Vagina (tissue), 2 donors: Measurements from ENCODE around the gene PRKAG2. TPM values are rescaled to one million over a fixed set of nuclear protein-coding genes. Genes with fewer than 3 reads are reported as not detected.

Experiments
- DNase-seq, 2 donors: peaks; one replicate each; pipeline ENCODE4 v3.0.0-alpha.2; 2017; ENCODE audit errors: extremely low spot score in 2 of 2
- H3K27ac ChIP-seq: fragments of 200-600 bp; sonication (generic); one replicate; pipeline ENCODE4 v1.5.1; 2019
- H3K27me3 ChIP-seq: fragments of 200-600 bp; sonication (generic); one replicate; pipeline ENCODE4 v1.5.1; 2019
- H3K36me3 ChIP-seq, 2 donors: fragments of 200-600 bp; sonication (generic); one replicate each; pipeline ENCODE4 v1.5.1; 2017 to 2019
- H3K4me1 ChIP-seq: fragments of 200-600 bp; sonication (generic); one replicate; pipeline ENCODE4 v1.5.1; 2019
- H3K4me3 ChIP-seq, 2 donors: fragments of 200-600 bp; sonication (generic); 1 replicate in 1 of 2; 2 replicates in 1 of 2; pipeline ENCODE4 v1.5.1; 2016 to 2019
- H3K9me3 ChIP-seq: fragments of 200-600 bp; sonication (generic); one replicate; pipeline ENCODE4 v1.5.1; 2019
- CTCF ChIP-seq, 3 experiments: fragments of 450-650 bp in 2 of 3; fragments of 200-600 bp in 1 of 3; sonication (generic) in 1 of 3; IDR thresholded peaks; one replicate each; pipeline ENCODE4 v1.5.1; 2017 to 2019; ENCODE audit warnings: antibody characterized with exemption in 3 of 3, mild to moderate bottlenecking in 2 of 3, moderate library complexity in 2 of 3
- POLR2A ChIP-seq, 2 donors: fragments of 450-650 bp; IDR thresholded peaks; one replicate each; pipeline ENCODE4 v1.6.1; 2017; ENCODE audit warnings: antibody characterized with exemption in 2 of 2, mild to moderate bottlenecking in 2 of 2, moderate library complexity in 2 of 2
- POLR2AphosphoS5 ChIP-seq, 2 donors: sonication (generic); formaldehyde crosslinking; IDR thresholded peaks; one replicate each; pipeline ENCODE4 v1.9.0; 2017; ENCODE audit warnings: antibody characterized with exemption in 2 of 2, mild to moderate bottlenecking in 2 of 2, low read depth in 1 of 2; ENCODE audit not compliant: insufficient read depth in 1 of 2
- intact Hi-C: fragments of 100-400 bp; cut with DNase I; formaldehyde crosslinking; loops from one replicate; pipeline ENCODE4 v1.15.1; 2023
- total RNA-seq: library from RNA; depleted of rRNA; stranded (reverse); fragments of >200 nt; gene quantifications from one replicate; pipeline ENCODE4 v1.2.3, GENCODE V29; 2016

The PRKAG2 gene
- total RNA-seq, 1 donor from 2014 or later: 25.0 TPM

GRCh38 chr7:151872531-151873401 is 4.1 kb downstream of the PRKAG2 start:
- no peaks in the 10 kb centered on the region for H3K9me3 ChIP-seq
- H3K27me3 ChIP-seq: no peaks in the 10 kb centered on the region
- no peaks in the 10 kb centered on the region for H3K36me3 ChIP-seq
- peaks cover 51% of the 10 kb centered on the region for H3K4me1 ChIP-seq
- no peak overlapping the region for H3K27ac ChIP-seq
- no peak for DNase-seq
- H3K4me3 ChIP-seq: no peak overlapping the region
- no peak for TF ChIP-seq POLR2AphosphoS5 (IDR thresholded peaks at IDR 0.05; ENCODE audit: insufficient read depth in 1 of 2, low read depth in 1 of 2)
- intact Hi-C loops: no loop called here

- Histone ChIP-seq H3K27me3 (no peaks in the 10 kb centered on the region), H3K27ac (no peak overlapping the region), H3K4me3 (no peak overlapping the region), H3K36me3 (no peaks in the 10 kb centered on the region), H3K9me3 (no peaks in the 10 kb centered on the region), H3K4me1 (peaks cover 49% of the 10 kb centered on the region)
- TF ChIP-seq POLR2AphosphoS5 (IDR thresholded peaks at IDR 0.05; ENCODE audit: insufficient read depth in 1 of 2, low read depth in 1 of 2) (no peak), CTCF (IDR thresholded peaks at IDR 0.05) (no peak), POLR2A (IDR thresholded peaks at IDR 0.05) (no peak)
- intact Hi-C loops: no loop called here
- no peak for DNase-seq
Measured at GRCh38 chr7:151871904-151872303, 5.0 kb downstream of the PRKAG2 start.

GRCh38 chr7:151871189-151871735 is 5.7 kb downstream of the PRKAG2 start:
- Histone ChIP-seq H3K36me3 (no peaks in the 10 kb centered on the region), H3K4me3 (no peak overlapping the region), H3K9me3 (no peaks in the 10 kb centered on the region), H3K4me1 (peaks cover 49% of the 10 kb centered on the region), H3K27ac (no peak overlapping the region), H3K27me3 (no peaks in the 10 kb centered on the region)
- no peak for DNase-seq
- intact Hi-C loops: no loop called here
- TF ChIP-seq POLR2AphosphoS5 (IDR thresholded peaks at IDR 0.05; ENCODE audit: insufficient read depth in 1 of 2, low read depth in 1 of 2): no peak
- no peak for TF ChIP-seq CTCF (IDR thresholded peaks at IDR 0.05)
- TF ChIP-seq POLR2A (IDR thresholded peaks at IDR 0.05): no peak

GRCh38 chr7:151869968-151870918 is 6.7 kb downstream of the PRKAG2 start:
- Histone ChIP-seq H3K27me3 (no peaks in the 10 kb centered on the region), H3K36me3 (no peaks in the 10 kb centered on the region), H3K4me3 (no peak overlapping the region), H3K9me3 (no peaks in the 10 kb centered on the region), H3K27ac (peak overlapping the region; percentile 29), H3K4me1 (peaks cover 48% of the 10 kb centered on the region)
- DNase-seq: no peak
- TF ChIP-seq POLR2AphosphoS5 (IDR thresholded peaks at IDR 0.05; ENCODE audit: insufficient read depth in 1 of 2, low read depth in 1 of 2) (no peak), CTCF (IDR thresholded peaks at IDR 0.05) (no peak), POLR2A (IDR thresholded peaks at IDR 0.05) (no peak)
- intact Hi-C loops: no loop called here

- no peaks in the 10 kb centered on the region for H3K36me3 ChIP-seq
- intact Hi-C loops: no loop called here
- no peaks in the 10 kb centered on the region for H3K9me3 ChIP-seq
- peaks cover 40% of the 10 kb centered on the region for H3K4me1 ChIP-seq
- TF ChIP-seq CTCF (IDR thresholded peaks at IDR 0.05): no peak
- no peak for TF ChIP-seq POLR2AphosphoS5 (IDR thresholded peaks at IDR 0.05; ENCODE audit: insufficient read depth in 1 of 2, low read depth in 1 of 2)
- TF ChIP-seq POLR2A (IDR thresholded peaks at IDR 0.05): no peak
- H3K27me3 ChIP-seq: no peaks in the 10 kb centered on the region
- no peak for DNase-seq
- no peak overlapping the region for H3K4me3 ChIP-seq
- H3K27ac ChIP-seq: peak overlapping the region; percentile 29
Measured at GRCh38 chr7:151869455-151869854, 7.5 kb downstream of the PRKAG2 start.
